GM18526 (cell line): ENCODE measurements around the gene EHD3.

Source experiments
- POLR2A ChIP-seq: IDR thresholded peaks from 3 replicates; pipeline ENCODE4 v1.6.1; 2011; ENCODE audit not compliant: insufficient read length; ENCODE audit errors: extremely low read depth

Gene EHD3

DNA sequence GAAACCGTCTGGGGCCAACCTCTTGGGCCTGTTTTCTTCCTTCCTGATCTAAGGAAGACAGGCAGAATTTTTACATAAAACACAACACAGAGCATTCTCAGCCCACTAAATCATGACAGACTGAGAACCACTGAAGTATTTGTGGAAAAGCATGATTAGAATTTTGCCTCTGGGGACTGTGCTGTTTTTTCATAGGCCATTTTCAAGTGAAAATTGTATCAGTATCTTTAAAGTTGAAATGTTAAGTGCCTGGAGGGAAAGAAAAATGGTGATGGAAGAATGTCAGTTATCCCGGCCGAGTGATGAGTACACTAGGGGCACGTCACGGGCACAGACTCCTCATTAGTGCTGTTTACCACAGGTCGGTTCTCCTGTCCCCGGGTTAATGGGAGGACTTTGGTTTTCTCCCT lies 36.9 kb downstream of the EHD3 start:
- TF ChIP-seq POLR2A = no peak

DNA sequence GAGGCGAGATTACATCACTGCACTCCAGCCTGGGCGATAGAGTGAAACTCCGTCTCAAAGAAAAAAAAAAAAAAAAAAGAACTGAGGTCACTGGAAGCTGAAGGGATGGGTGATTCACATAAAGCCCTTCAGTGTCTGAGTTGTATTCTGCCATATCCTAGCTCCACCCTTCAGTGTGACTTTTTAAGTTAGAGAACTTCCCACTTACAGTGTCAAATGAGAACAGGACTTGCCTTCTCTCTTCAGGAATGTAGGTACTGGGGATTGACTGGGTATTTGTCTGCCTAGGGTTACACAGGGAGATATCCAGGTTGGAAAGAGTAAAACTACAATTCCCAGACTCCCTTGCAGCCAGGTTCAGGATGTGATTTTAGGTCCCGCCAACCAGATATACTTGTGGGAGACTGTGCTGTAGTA lies 37.9 kb downstream of the EHD3 start:
- no peak for TF ChIP-seq POLR2A

DNA sequence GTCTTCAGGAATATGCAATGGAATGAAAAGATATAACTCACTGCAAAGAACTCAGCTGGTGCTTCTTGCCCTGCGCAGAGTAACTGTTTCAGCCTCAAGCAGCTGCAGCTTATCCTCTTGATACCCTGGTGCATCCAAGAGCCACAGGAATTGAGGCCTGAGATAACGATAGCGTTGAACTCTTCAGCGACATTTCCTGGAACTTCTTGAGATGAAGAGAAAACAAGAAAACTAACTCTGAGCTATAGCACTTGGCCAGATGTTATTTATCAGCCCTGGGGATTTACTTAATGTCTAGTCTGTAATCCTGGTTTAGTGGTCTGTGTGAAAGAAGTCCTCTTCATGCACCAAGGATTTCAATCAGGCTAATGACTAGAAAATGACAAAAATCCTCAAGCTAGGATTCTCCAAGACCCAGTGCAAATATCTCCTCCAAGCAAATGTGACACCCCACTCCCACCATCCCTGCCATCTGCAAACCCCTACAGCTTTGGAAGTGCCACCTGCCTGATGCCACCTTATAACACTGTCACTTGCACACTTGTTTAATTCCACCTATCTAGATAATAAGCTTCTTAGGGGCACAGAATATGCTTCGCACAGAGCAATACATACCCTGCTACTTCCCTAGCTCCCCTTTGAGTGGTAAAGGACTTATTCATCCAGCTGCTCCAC lies 40.6 kb downstream of the EHD3 start:
- no peak for TF ChIP-seq POLR2A

DNA sequence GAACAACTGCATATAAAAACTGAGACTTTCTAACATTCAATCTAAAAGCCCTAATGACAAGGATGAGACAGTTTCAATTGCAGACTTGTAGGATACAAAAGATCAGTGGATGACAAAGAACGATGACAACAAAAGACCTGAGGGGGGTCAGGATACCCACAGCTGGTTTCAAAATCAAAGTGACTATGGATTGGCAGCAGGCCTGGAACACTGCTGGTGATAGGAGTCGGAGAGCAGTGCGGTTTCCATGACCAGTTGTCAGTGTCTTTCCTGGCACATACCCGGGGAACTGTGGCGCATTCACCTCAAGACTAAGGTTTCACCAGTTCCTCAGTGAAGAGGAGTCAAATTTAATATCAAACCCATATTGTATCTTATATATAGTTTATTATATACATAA lies 42.0 kb downstream of the EHD3 start:
- no peak for TF ChIP-seq POLR2A

DNA sequence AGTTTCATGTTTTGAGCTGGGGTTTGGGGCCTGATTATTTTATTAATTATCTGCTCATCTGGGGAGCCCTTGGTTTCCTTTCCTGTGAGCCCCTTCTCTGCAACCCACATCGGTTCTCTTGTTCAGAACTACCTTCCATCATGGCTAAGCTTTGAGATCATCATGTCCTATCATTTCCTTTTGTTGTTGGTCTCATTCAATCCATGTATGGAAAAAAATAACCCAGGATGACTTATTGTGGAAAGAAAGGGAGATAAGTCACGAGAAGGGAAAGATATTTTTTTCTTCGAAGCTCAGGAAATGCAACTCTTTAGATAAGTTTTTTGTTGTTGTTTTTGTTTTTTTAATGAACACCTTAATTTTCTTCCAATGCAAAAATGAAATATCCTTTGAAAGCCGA lies 43.7 kb downstream of the EHD3 start:
- TF ChIP-seq POLR2A = no peak

- no peak for TF ChIP-seq POLR2A
Observed at GRCh38 chr2:31282634-31283033, 48.7 kb downstream of the EHD3 start.

- TF ChIP-seq POLR2A = no peak
Observed at GRCh38 chr2:31284107-31284506, 50.2 kb downstream of the EHD3 start.

DNA sequence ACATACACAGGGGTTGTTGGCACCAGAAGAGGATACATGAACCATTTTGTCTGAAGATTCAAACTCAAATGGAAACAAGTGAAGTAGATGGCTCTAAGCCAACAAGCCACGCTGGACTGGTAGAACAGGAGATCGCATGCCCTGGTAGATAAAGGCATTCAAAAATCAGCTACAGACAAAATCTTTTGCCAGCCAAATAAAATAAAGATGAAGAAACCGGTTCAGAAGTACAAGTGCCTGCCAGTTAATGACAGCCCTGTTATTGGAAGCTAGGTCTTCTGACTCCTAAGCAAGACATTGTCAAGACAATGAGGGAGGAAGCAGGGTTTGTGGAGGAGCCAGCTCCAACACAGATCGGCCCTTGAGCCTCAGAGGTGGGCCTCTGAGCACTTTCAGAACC lies 52.3 kb downstream of the EHD3 start:
- TF ChIP-seq POLR2A = no peak

DNA sequence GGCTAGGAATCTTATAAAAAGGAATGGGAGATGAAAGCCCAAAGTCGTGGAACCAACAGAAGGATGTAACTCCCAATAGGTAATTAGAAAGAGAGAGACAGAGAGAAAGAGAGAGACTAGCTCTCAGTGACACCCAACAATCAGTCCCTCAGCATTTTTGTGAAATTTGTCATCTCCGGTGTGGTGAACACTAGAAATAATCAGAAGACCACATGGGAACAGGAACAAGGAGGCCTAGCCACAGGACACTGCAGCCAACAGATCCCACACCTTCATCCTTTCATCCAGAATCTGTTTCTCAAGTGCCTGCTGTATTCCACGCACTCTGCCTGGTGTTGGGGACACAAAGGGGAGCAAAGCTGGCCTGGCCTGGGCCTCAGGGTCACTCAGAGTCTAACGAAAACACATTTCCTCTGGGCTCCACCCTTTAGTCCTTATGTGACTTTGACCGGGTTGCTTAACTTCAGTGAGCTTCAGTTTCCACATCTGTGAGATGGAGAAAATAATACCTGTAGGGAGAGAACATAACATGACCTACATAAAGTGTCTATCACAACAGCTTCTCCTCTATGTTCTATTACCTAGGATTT lies 53.1 kb downstream of the EHD3 start:
- TF ChIP-seq POLR2A = no peak

GRCh38 chr2:31287654-31288053 lies 53.7 kb downstream of the EHD3 start:
- TF ChIP-seq POLR2A = no peak

- TF ChIP-seq POLR2A = no peak
Observed at GRCh38 chr2:31294196-31294595, 60.2 kb downstream of the EHD3 start.

- no peak for TF ChIP-seq POLR2A
Observed at GRCh38 chr2:31296641-31297287, 62.8 kb downstream of the EHD3 start.

GRCh38 chr2:31297751-31298150 lies 63.8 kb downstream of the EHD3 start:
- no peak for TF ChIP-seq POLR2A

GRCh38 chr2:31299547-31299946 lies 65.6 kb downstream of the EHD3 start:
- TF ChIP-seq POLR2A = no peak

GRCh38 chr2:31300309-31300708 lies 66.4 kb downstream of the EHD3 start:
- TF ChIP-seq POLR2A = no peak

DNA sequence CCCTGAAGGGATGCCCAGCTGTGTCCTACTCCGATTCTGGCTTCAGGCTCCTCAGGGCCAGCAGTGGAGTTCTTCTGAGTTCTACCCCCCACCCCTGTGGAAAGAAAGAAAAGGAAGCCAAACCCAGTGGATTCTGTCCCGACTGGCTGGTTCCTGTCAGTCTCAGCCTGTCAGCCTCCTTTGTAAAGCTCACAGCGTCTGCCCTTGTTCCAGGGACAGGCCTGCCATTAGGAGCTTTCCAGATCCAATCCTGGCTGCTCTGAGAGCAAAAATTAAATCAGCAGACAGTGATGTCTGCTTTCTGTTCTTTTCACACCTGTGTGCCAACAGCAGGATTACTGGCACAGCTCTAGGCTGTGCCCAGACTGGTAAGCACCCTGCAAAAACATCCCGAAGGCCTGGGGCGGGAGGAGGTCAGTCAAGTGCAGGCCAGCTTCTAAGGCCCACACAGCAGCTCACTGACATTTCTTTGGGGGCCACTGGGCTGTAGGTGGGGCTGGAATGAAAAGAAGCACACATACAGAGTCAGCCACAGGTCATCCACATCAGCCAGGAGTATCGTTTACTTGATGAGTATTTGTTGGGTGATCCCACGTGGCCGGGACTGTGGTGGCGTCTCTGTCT lies 69.1 kb downstream of the EHD3 start:
- no peak for TF ChIP-seq POLR2A
